ENCODE data around the gene FKBP6. TPM values are rescaled to one million over a fixed set of nuclear protein-coding genes. Genes with fewer than 3 reads are reported as not detected.
"Not testable (repeated sequence)": the region's sequence is repeated elsewhere in the genome, so short reads cannot be mapped to it uniquely, and the experiment has no call there.

FKBP6 gene
- under 1 TPM in 1 of 4 donors, not detected in 3; 0.06 TPM for polyA plus RNA-seq
- long read RNA-seq, donor 1, result 0 reads
- long read RNA-seq, donor 2, result 0 reads
- long read RNA-seq, donor 3, partial matches to known transcripts, result 6 of 11 reads
- long read RNA-seq, donor 3, other reads (novel, unspliced or antisense), result 5 of 11 reads
- long read RNA-seq, donor 4, result 0 reads
- long read RNA-seq, donor 5, result 0 reads
- long read RNA-seq, donor 6, result 0 reads
- long read RNA-seq, donor 7, result 0 reads
- long read RNA-seq, donor 8, result 0 reads
- long read RNA-seq, donor 9, result 0 reads
- long read RNA-seq, donor 10, partial matches to known transcripts, result 14 of 25 reads
- long read RNA-seq, donor 10, other reads (novel, unspliced or antisense), result 11 of 25 reads

- not testable (repeated sequence) for FAIRE-seq; DNase-seq; H3K4me3 ChIP-seq (ENCODE audit: low read depth in 1 of 3, low read length in 3 of 3); H3K27me3 ChIP-seq (ENCODE audit: control insufficient read depth in 3 of 3, insufficient read depth in 3 of 3, low read length in 3 of 3); H3K36me3 ChIP-seq (ENCODE audit: control insufficient read depth in 3 of 3, insufficient read depth in 2 of 3, low read depth in 1 of 3, low read length in 3 of 3); H3K9me3 ChIP-seq (ENCODE audit: control insufficient read depth in 2 of 2, insufficient read depth in 1 of 2, low read depth in 1 of 2, low read length in 1 of 2); H3K4me1 ChIP-seq (ENCODE audit: control insufficient read depth in 3 of 3, insufficient read depth in 2 of 3, low read depth in 1 of 3, low read length in 2 of 3); H3K27ac ChIP-seq (ENCODE audit: low read depth in 1 of 3, low read length in 2 of 3)
- 95 to 96% (median 96%) methylated on average over 33 to 43 of the region's 43 CpGs for WGBS, 3 donors
Measured at GRCh38 chr7:73327922-73328321, at the start of gene FKBP6, which contains the start of gene TRIM50. FKBP6 (plus strand) TSS chr7:73328161; CDS start chr7:73328429, 268 bp downstream. TRIM50 (minus strand) TSS chr7:73328082; CDS start chr7:73324787, 3,295 bp downstream.

- not testable (repeated sequence) for H3K27ac ChIP-seq (ENCODE audit: low read depth in 1 of 3, low read length in 2 of 3); H3K27me3 ChIP-seq (ENCODE audit: control insufficient read depth in 3 of 3, insufficient read depth in 3 of 3, low read length in 3 of 3); H3K4me3 ChIP-seq (ENCODE audit: low read depth in 1 of 3, low read length in 3 of 3); H3K9me3 ChIP-seq (ENCODE audit: control insufficient read depth in 2 of 2, insufficient read depth in 1 of 2, low read depth in 1 of 2, low read length in 1 of 2); H3K4me1 ChIP-seq (ENCODE audit: control insufficient read depth in 3 of 3, insufficient read depth in 2 of 3, low read depth in 1 of 3, low read length in 2 of 3); H3K36me3 ChIP-seq (ENCODE audit: control insufficient read depth in 3 of 3, insufficient read depth in 2 of 3, low read depth in 1 of 3, low read length in 3 of 3); DNase-seq; FAIRE-seq
- no CpG with 5 or more reads among the region's 13 CpGs for WGBS, 3 donors
Measured at GRCh38 chr7:73297235-73297634, 30.7 kb upstream of the FKBP6 start.

DNA sequence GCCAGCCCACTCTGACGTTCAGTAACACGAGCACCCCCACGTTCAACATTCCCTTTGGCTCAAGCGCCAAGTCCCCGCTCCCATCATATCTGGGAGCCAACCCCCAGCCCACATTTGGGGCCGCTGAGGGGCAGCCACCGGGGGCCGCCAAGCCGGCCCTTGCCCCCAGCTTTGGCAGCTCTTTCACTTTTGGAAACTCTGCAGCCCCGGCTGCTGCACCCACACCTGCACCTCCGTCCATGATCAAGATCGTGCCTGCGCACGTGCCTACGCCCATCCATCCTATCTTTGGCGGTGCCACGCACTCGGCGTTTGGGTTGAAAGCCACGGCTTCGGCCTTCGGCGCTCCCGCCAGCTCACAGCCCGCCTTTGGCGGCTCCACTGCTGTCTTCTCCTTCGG, 30.3 kb upstream of the FKBP6 start:
- not testable (repeated sequence) for H3K9me3 ChIP-seq (ENCODE audit: control insufficient read depth in 2 of 2, insufficient read depth in 1 of 2, low read depth in 1 of 2, low read length in 1 of 2); FAIRE-seq; DNase-seq; H3K4me1 ChIP-seq (ENCODE audit: control insufficient read depth in 3 of 3, insufficient read depth in 2 of 3, low read depth in 1 of 3, low read length in 2 of 3); H3K36me3 ChIP-seq (ENCODE audit: control insufficient read depth in 3 of 3, insufficient read depth in 2 of 3, low read depth in 1 of 3, low read length in 3 of 3); H3K27ac ChIP-seq (ENCODE audit: low read depth in 1 of 3, low read length in 2 of 3); H3K27me3 ChIP-seq (ENCODE audit: control insufficient read depth in 3 of 3, insufficient read depth in 3 of 3, low read length in 3 of 3); H3K4me3 ChIP-seq (ENCODE audit: low read depth in 1 of 3, low read length in 3 of 3)
- WGBS, 3 donors, result 90 to 96% (median 93%) methylated on average over 19 to 27 of the region's 27 CpGs

DNA sequence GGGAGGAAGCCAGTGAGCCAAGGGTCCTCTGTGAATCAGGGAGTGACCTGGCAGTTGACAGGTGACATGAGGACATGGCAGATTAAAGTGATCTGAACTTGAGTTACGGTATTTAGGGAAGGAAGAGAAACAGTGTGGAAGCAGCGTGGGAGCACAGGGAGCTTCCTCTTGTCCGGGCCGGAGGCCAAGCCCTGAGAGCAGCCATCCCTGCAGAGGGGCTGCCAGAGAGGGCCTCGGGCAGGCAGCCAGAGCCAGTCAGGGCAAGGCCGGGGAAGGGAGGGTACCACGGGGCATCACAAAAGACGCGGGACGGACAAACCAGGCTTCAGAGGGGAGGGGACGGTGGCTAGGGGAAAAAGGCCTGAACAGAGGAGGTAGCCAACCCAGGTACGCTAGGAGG, 28.1 kb upstream of the FKBP6 start:
- FAIRE-seq; H3K4me3 ChIP-seq (ENCODE audit: low read depth in 1 of 3, low read length in 3 of 3); H3K27me3 ChIP-seq (ENCODE audit: control insufficient read depth in 3 of 3, insufficient read depth in 3 of 3, low read length in 3 of 3); H3K27ac ChIP-seq (ENCODE audit: low read depth in 1 of 3, low read length in 2 of 3); DNase-seq; H3K9me3 ChIP-seq (ENCODE audit: control insufficient read depth in 2 of 2, insufficient read depth in 1 of 2, low read depth in 1 of 2, low read length in 1 of 2); H3K4me1 ChIP-seq (ENCODE audit: control insufficient read depth in 3 of 3, insufficient read depth in 2 of 3, low read depth in 1 of 3, low read length in 2 of 3): not testable (repeated sequence)
- H3K36me3 ChIP-seq (ENCODE audit: control insufficient read depth in 3 of 3, insufficient read depth in 2 of 3, low read depth in 1 of 3, low read length in 3 of 3), result peaks cover 0 to 19% (median 3%) of the 10 kb centered on the region in 3 donors
- 55 to 67% (median 62%) methylated on average over 6 to 8 of the region's 12 CpGs for WGBS, 3 donors

DNA sequence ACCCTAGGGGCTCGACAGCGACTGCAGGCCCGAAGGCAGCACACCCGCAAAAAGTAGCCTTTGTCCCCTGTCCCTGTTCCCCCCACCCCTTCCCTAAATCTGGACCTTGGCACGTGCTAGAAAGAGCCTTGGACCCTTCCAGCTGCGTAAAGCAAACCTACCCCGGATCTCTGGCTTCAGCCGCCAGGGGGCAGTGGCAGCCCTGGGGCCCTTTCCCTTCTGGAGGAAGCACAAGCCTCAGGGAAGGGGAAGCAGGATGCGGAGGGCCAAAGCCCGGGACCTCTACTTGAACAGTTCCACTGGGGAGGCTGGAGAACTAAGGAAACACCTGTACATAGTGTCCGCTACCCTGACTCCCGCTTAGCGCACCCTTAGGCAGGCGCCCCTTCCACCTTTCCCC, 26.9 kb upstream of the FKBP6 start:
- H3K27me3 ChIP-seq (ENCODE audit: control insufficient read depth in 3 of 3, insufficient read depth in 3 of 3, low read length in 3 of 3); H3K4me1 ChIP-seq (ENCODE audit: control insufficient read depth in 3 of 3, insufficient read depth in 2 of 3, low read depth in 1 of 3, low read length in 2 of 3); DNase-seq; H3K9me3 ChIP-seq (ENCODE audit: control insufficient read depth in 2 of 2, insufficient read depth in 1 of 2, low read depth in 1 of 2, low read length in 1 of 2); H3K27ac ChIP-seq (ENCODE audit: low read depth in 1 of 3, low read length in 2 of 3); H3K4me3 ChIP-seq (ENCODE audit: low read depth in 1 of 3, low read length in 3 of 3); FAIRE-seq: not testable (repeated sequence)
- peaks cover 3 to 27% (median 4%) of the 10 kb centered on the region in 3 donors for H3K36me3 ChIP-seq (ENCODE audit: control insufficient read depth in 3 of 3, insufficient read depth in 2 of 3, low read depth in 1 of 3, low read length in 3 of 3)
- WGBS, 3 donors, result 84 to 90% (median 86%) methylated on average over 5 to 10 of the region's 14 CpGs

GRCh38 chr7:73302846-73303245, 25.1 kb upstream of the FKBP6 start:
- H3K9me3 ChIP-seq (ENCODE audit: control insufficient read depth in 2 of 2, insufficient read depth in 1 of 2, low read depth in 1 of 2, low read length in 1 of 2); H3K27ac ChIP-seq (ENCODE audit: low read depth in 1 of 3, low read length in 2 of 3); H3K4me3 ChIP-seq (ENCODE audit: low read depth in 1 of 3, low read length in 3 of 3); DNase-seq; H3K27me3 ChIP-seq (ENCODE audit: control insufficient read depth in 3 of 3, insufficient read depth in 3 of 3, low read length in 3 of 3); H3K4me1 ChIP-seq (ENCODE audit: control insufficient read depth in 3 of 3, insufficient read depth in 2 of 3, low read depth in 1 of 3, low read length in 2 of 3); FAIRE-seq: not testable (repeated sequence)
- H3K36me3 ChIP-seq (ENCODE audit: control insufficient read depth in 3 of 3, insufficient read depth in 2 of 3, low read depth in 1 of 3, low read length in 3 of 3), result peaks cover 3 to 33% (median 4%) of the 10 kb centered on the region in 3 donors
- WGBS, 3 donors, result 92 to 96% (median 95%) methylated on average over 9 to 10 of the region's 10 CpGs

DNA sequence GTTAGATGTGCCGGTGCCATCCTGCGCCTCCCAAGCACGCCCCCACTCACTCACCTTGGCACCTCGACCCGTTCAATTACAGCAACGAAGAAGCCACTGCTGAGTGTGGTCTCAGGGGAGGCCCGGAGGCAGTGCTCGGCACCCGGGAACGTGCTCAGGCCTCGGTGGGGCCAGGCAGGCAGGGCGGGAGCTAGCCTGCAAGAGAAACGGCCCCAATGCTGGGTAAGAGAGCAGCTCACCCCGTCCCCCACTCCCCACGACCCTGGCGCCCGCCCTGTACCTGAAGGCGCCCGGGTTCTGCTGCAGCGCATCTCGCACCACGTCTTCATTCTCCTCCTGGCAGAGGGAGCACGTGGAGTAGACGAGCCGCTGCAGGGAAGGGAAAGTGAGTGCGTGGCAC, 24.4 kb upstream of the FKBP6 start:
- Histone ChIP-seq H3K27ac (ENCODE audit: low read depth in 1 of 3, low read length in 2 of 3) (no peak overlapping the region), H3K9me3 (ENCODE audit: control insufficient read depth in 2 of 2, insufficient read depth in 1 of 2, low read depth in 1 of 2, low read length in 1 of 2) (no peaks in the 10 kb centered on the region), H3K27me3 (ENCODE audit: control insufficient read depth in 3 of 3, insufficient read depth in 3 of 3, low read length in 3 of 3) (no peaks in the 10 kb centered on the region), H3K4me1 (ENCODE audit: control insufficient read depth in 3 of 3, insufficient read depth in 2 of 3, low read depth in 1 of 3, low read length in 2 of 3) (peaks cover 0 to 8% (median 0%) of the 10 kb centered on the region in 3 donors), H3K4me3 (ENCODE audit: low read depth in 1 of 3, low read length in 3 of 3) (no peak overlapping the region), H3K36me3 (ENCODE audit: control insufficient read depth in 3 of 3, insufficient read depth in 2 of 3, low read depth in 1 of 3, low read length in 3 of 3) (peaks cover 3 to 33% (median 4%) of the 10 kb centered on the region in 3 donors)
- DNase-seq (no peak), FAIRE-seq (no peak)
- 90 to 94% (median 91%) methylated on average over 24 to 26 of the region's 26 CpGs for WGBS, 3 donors

- FAIRE-seq (no peak), DNase-seq (no peak)
- no peaks in the 10 kb centered on the region for H3K27me3 ChIP-seq (ENCODE audit: control insufficient read depth in 3 of 3, insufficient read depth in 3 of 3, low read length in 3 of 3)
- H3K27ac ChIP-seq (ENCODE audit: low read depth in 1 of 3, low read length in 2 of 3), result no peak overlapping the region
- H3K4me1 ChIP-seq (ENCODE audit: control insufficient read depth in 3 of 3, insufficient read depth in 2 of 3, low read depth in 1 of 3, low read length in 2 of 3), result peaks cover 0 to 11% (median 0%) of the 10 kb centered on the region in 3 donors
- H3K36me3 ChIP-seq (ENCODE audit: control insufficient read depth in 3 of 3, insufficient read depth in 2 of 3, low read depth in 1 of 3, low read length in 3 of 3), result peaks cover 3 to 33% (median 4%) of the 10 kb centered on the region in 3 donors
- no peak overlapping the region for H3K4me3 ChIP-seq (ENCODE audit: low read depth in 1 of 3, low read length in 3 of 3)
- 95 to 96% (median 96%) methylated on average over 14 of the region's 14 CpGs for WGBS, 3 donors
- H3K9me3 ChIP-seq (ENCODE audit: control insufficient read depth in 2 of 2, insufficient read depth in 1 of 2, low read depth in 1 of 2, low read length in 1 of 2), result no peaks in the 10 kb centered on the region
Measured at GRCh38 chr7:73304071-73304470, 23.9 kb upstream of the FKBP6 start.

Data from small intestine (tissue), 16 donors.